GM12878 (cell line): ENCODE results near the gene PLSCR1. TPM values are rescaled to one million over a fixed set of nuclear protein-coding genes. Genes with fewer than 3 reads are reported as not detected.

ENCODE experiments used
- ATAC-seq: fragments of 200-7000 bp; cut with Tn5 transposase; 3 replicates; pipeline ENCODE4 v1.9.1; 2020; ENCODE audit warnings: mild to moderate bottlenecking, moderate library complexity
- BruUV-seq: library from RNA; stranded (reverse); fragments of 400-500 nt; replicated peaks from 2 replicates; lab custom pipeline; 2021; lab: Mats Ljungman, UMichigan
- CTCF ChIA-PET: fragments of 300-600 bp; sonication (Branson Sonifier 250); formaldehyde crosslinking; extraction: SDS; loops from one replicate; lab custom pipeline; 2021; ENCODE audit warnings: inconsistent platforms; lab: Yijun Ruan, JAX
- POLR2A ChIA-PET: fragments of 350-600 bp; formaldehyde crosslinking; extraction: SDS; loops from one replicate; lab custom pipeline; 2021; ENCODE audit warnings: inconsistent platforms; lab: Charles Lee
- RAD21 ChIA-PET: fragments of 300-600 bp; sonication (Branson Sonifier 250); formaldehyde crosslinking; loops from one replicate; lab custom pipeline; 2023; ENCODE audit warnings: antibody characterized with exemption; ENCODE audit not compliant: unreplicated experiment; lab: Charles Lee
- SMC1A ChIA-PET: fragments of 300-600 bp; sonication (Branson Sonifier 250); formaldehyde crosslinking; loops from one replicate; lab custom pipeline; 2023; ENCODE audit not compliant: unreplicated experiment, uncharacterized antibody; lab: Charles Lee
- DNase-seq: peaks from one replicate; pipeline ENCODE4 v3.0.0-alpha.2; 2011; ENCODE audit warnings: low read depth, low spot score
- FAIRE-seq: peaks from 3 replicates; lab custom pipeline; 2011; peaks lifted over from hg19 to GRCh38; lab: Jason Lieb, UNC
- H2AFZ ChIP-seq: 2 replicates; pipeline ENCODE4 v1.6.0; 2011; ENCODE audit warnings: low read depth, low read length, control low read depth; ENCODE audit not compliant: control insufficient read depth
- H3K27ac ChIP-seq: 2 replicates; pipeline ENCODE4 v1.5.1; 2011; ENCODE audit warnings: control low read depth; ENCODE audit not compliant: control insufficient read depth, insufficient read depth
- H3K27me3 ChIP-seq, 2 experiments: replicated peaks in 1 of 2; 2 replicates each; pipeline versions ENCODE4 v1.6.0 to v1.6.1; 2011; ENCODE audit warnings: low read length in 1 of 2; ENCODE audit not compliant: control insufficient read depth in 2 of 2, insufficient read depth in 2 of 2
- H3K36me3 ChIP-seq, 2 experiments: 2 replicates each; pipeline ENCODE4 v1.5.1; 2011; ENCODE audit warnings: low read length in 1 of 2; ENCODE audit not compliant: control insufficient read depth in 2 of 2, insufficient read depth in 2 of 2
- H3K4me1 ChIP-seq: 2 replicates; pipeline ENCODE4 v1.6.1; 2011; ENCODE audit warnings: mild to moderate bottlenecking, low read length, moderate library complexity, mixed read lengths; ENCODE audit not compliant: control insufficient read depth, insufficient read depth
- H3K4me2 ChIP-seq: 2 replicates; pipeline ENCODE4 v1.6.0; 2011; ENCODE audit warnings: control low read depth; ENCODE audit not compliant: control insufficient read depth, insufficient read depth
- H3K4me3 ChIP-seq: fragments of 200-600 bp; sonication (generic); 2 replicates; pipeline ENCODE4 v1.5.1; 2016
- H3K79me2 ChIP-seq: 2 replicates; pipeline ENCODE4 v1.6.0; 2011; ENCODE audit warnings: low read length; ENCODE audit not compliant: control insufficient read depth, insufficient read depth
- H3K9ac ChIP-seq: 2 replicates; pipeline ENCODE4 v1.8.0; 2011; ENCODE audit warnings: low read length, control low read depth, mixed read lengths; ENCODE audit not compliant: control insufficient read depth, insufficient read depth
- H3K9me3 ChIP-seq: replicated peaks from 3 replicates; pipeline ENCODE4 v1.5.1; 2011; ENCODE audit warnings: mild to moderate bottlenecking, low read length; ENCODE audit not compliant: control insufficient read depth, insufficient read depth
- H4K20me1 ChIP-seq: 2 replicates; pipeline ENCODE4 v1.6.0; 2011; ENCODE audit not compliant: control insufficient read depth, insufficient read depth
- CBX3 ChIP-seq: fragments of 200-600 bp; sonication (generic); IDR thresholded peaks from 2 replicates; pipeline ENCODE4 v1.6.1; 2016; ENCODE audit warnings: low read depth, borderline replicate concordance
- CHD1 ChIP-seq: IDR thresholded peaks from 2 replicates; pipeline ENCODE4 v1.6.1; 2012; ENCODE audit warnings: low read depth, low read length, improper control_type of control experiment
- CHD4 ChIP-seq: fragments of 200-600 bp; sonication (generic); IDR thresholded peaks from 2 replicates; pipeline ENCODE4 v1.6.1; 2016; ENCODE audit warnings: mild to moderate bottlenecking
- CREM ChIP-seq: IDR thresholded peaks from 2 replicates; pipeline ENCODE4 v1.6.1; 2014; ENCODE audit warnings: antibody characterized with exemption, low read depth
- KAT2A ChIP-seq: conservative IDR thresholded peaks from 2 replicates; pipeline ENCODE4 v1.6.1; 2011; ENCODE audit warnings: low read depth, low read length; ENCODE audit not compliant: control insufficient read depth
- NBN ChIP-seq: fragments of 450-650 bp; IDR thresholded peaks from 2 replicates; pipeline ENCODE4 v1.6.1; 2016
- NFXL1 ChIP-seq: fragments of 450-650 bp; IDR thresholded peaks from 2 replicates; pipeline ENCODE4 v1.6.1; 2017; ENCODE audit warnings: antibody characterized with exemption, mild to moderate bottlenecking, borderline replicate concordance
- NR2C1 ChIP-seq: fragments of 450-650 bp; IDR thresholded peaks from 2 replicates; pipeline ENCODE4 v1.6.1; 2017; ENCODE audit warnings: antibody characterized with exemption, mild to moderate bottlenecking, moderate library complexity
- PAX5 ChIP-seq: IDR thresholded peaks from 2 replicates; pipeline ENCODE4 v1.6.1; 2011; ENCODE audit warnings: low read depth, low read length, borderline replicate concordance
- RB1 ChIP-seq: fragments of 450-650 bp; formaldehyde crosslinking; IDR thresholded peaks from 2 replicates; pipeline ENCODE4 v1.6.1; 2017; ENCODE audit warnings: mild to moderate bottlenecking, borderline replicate concordance
- SMARCA5 ChIP-seq: fragments of 450-650 bp; IDR thresholded peaks from 2 replicates; pipeline ENCODE4 v1.6.1; 2017; ENCODE audit warnings: mild to moderate bottlenecking
- SREBF2 ChIP-seq: IDR thresholded peaks from 2 replicates; pipeline ENCODE4 v1.6.1; 2012; ENCODE audit warnings: mild to moderate bottlenecking, low read length
- TARDBP ChIP-seq: IDR thresholded peaks from 2 replicates; pipeline ENCODE4 v1.6.1; 2016; ENCODE audit warnings: borderline replicate concordance
- ZNF207 ChIP-seq: fragments of 450-650 bp; IDR thresholded peaks from 2 replicates; pipeline ENCODE4 v1.6.1; 2014; ENCODE audit warnings: antibody characterized with exemption, mild to moderate bottlenecking, borderline replicate concordance
- ZNF217 ChIP-seq: fragments of 450-650 bp; IDR thresholded peaks from 2 replicates; pipeline ENCODE4 v1.6.1; 2017; ENCODE audit warnings: antibody characterized with exemption, mild to moderate bottlenecking
- ZNF384 ChIP-seq: IDR thresholded peaks from 2 replicates; pipeline ENCODE4 v1.6.1; 2012; ENCODE audit warnings: low read depth, mild to moderate bottlenecking, low read length, improper control_type of control experiment, borderline replicate concordance
- in situ Hi-C: fragments of 300-500 bp; cut with MboI; formaldehyde crosslinking; loops from 9 replicates; pipeline ENCODE4 v1.14.3; 2018; ENCODE audit warnings: mixed read lengths
- intact Hi-C: fragments of 100-400 bp; cut with micrococcal nuclease; formaldehyde crosslinking; loops from one replicate; pipeline ENCODE4 v1.14.2; 2022; ENCODE audit not compliant: unreplicated experiment
- polyA plus RNA-seq, 11 experiments: library from polyadenylated mRNA; depleted of rRNA in 4 of 11; unstranded in 6 of 11; stranded (reverse) in 5 of 11; fragments of >200 nt; fragmentation: Nextera tagmentation in 4 of 11; fragmentation: Illumina TruSeq in 1 of 11; extraction: Ambion mirVana in 4 of 11; extraction: Trizol in 1 of 11; gene quantifications; 1 replicate in 1 of 11; 2 replicates in 10 of 11; pipeline versions ENCODE4 v1.2.1 to v1.2.3, GENCODE V29; 2011 to 2016; ENCODE audit warnings: inconsistent platforms in 2 of 11, missing spikeins in 2 of 11, low read depth in 1 of 11
- total RNA-seq, 4 experiments: library from RNA; depleted of rRNA in 3 of 4; stranded (reverse); fragments of >200 nt in 3 of 4; fragmentation: Illumina TruSeq in 1 of 4; extraction: Trizol in 1 of 4; gene quantifications; 2 replicates each; pipeline versions ENCODE4 v1.2.1 to v1.2.3, GENCODE V29; 2013 to 2021
- TF ChIP-seq, protein P1 (sequence below): IDR thresholded peaks from 2 replicates; pipeline ENCODE4 v1.6.1; 2012; ENCODE audit warnings: low read length, inconsistent platforms
- TF ChIP-seq, protein P2 (sequence below): IDR thresholded peaks from 2 replicates; pipeline ENCODE4 v1.6.1; 2011; ENCODE audit warnings: low read depth, mild to moderate bottlenecking, low read length, moderate library complexity, borderline replicate concordance; ENCODE audit errors: extremely low read depth
- TF ChIP-seq, protein P3 (sequence below): fragments of 450-650 bp; IDR thresholded peaks from 2 replicates; pipeline ENCODE4 v1.6.1; 2017; ENCODE audit warnings: antibody characterized with exemption, mild to moderate bottlenecking, moderate library complexity

PLSCR1 gene
- total and polyA plus RNA-seq, 10 of the 15 experiments (the other 5 are each of a cell fraction or from before 2014, with no cell fraction given) = 35.4 to 77.8 (median 41.1) TPM

DNA sequence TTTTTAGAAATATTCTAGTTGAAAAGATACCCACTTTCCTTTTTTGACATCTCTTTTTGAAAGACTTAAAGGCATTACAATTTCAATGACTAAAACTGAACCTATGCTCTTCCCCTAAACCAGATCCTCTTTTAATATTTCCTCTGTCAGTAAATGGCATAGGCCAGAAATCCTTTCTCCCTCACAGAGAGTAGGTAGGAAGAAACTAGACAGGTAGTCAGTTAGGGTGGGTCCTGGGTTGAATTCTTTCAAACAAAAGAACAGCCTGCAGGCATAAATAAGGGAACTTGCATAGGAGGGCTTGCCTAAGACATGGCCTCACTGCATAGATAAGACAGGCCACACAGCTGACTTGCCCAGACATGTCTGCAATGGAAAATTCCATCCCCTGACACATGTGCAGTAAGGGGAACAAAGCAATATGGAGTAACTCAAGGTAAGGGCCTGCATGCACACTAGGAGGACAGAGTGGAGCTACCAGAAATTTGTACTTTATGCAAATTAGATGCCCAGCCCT lies 37.6 kb upstream of the PLSCR1 start:
- H4K20me1 ChIP-seq = no peaks in the 10 kb centered on the region
- no TSS peak for BruUV-seq
- intact Hi-C loops = no loop called here
- H3K4me2 ChIP-seq = no peak overlapping the region
- no peak overlapping the region for H3K27ac ChIP-seq
- peak overlapping the region; percentile 35; the same call in 1 of the 2 replicates for H2AFZ ChIP-seq
- no peaks in the 10 kb centered on the region for H3K27me3 ChIP-seq
- TF ChIP-seq RB1 (no peak), SMARCA5 (no peak), TARDBP (no peak), NFXL1 (no peak), KAT2A (no peak), NR2C1 (no peak), CHD1 (no peak), SREBF2 (no peak), CHD4 (no peak), NBN (no peak), ZNF207 (no peak), CREM (no peak), PAX5 (no peak), ZNF384 (no peak), ZNF217 (no peak), CBX3 (no peak)
- TF ChIP-seq, protein P1, sequence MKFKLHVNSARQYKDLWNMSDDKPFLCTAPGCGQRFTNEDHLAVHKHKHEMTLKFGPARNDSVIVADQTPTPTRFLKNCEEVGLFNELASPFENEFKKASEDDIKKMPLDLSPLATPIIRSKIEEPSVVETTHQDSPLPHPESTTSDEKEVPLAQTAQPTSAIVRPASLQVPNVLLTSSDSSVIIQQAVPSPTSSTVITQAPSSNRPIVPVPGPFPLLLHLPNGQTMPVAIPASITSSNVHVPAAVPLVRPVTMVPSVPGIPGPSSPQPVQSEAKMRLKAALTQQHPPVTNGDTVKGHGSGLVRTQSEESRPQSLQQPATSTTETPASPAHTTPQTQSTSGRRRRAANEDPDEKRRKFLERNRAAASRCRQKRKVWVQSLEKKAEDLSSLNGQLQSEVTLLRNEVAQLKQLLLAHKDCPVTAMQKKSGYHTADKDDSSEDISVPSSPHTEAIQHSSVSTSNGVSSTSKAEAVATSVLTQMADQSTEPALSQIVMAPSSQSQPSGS = no peak
- TF ChIP-seq, protein P2, sequence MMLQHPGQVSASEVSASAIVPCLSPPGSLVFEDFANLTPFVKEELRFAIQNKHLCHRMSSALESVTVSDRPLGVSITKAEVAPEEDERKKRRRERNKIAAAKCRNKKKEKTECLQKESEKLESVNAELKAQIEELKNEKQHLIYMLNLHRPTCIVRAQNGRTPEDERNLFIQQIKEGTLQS = no peak
- TF ChIP-seq, protein P3, sequence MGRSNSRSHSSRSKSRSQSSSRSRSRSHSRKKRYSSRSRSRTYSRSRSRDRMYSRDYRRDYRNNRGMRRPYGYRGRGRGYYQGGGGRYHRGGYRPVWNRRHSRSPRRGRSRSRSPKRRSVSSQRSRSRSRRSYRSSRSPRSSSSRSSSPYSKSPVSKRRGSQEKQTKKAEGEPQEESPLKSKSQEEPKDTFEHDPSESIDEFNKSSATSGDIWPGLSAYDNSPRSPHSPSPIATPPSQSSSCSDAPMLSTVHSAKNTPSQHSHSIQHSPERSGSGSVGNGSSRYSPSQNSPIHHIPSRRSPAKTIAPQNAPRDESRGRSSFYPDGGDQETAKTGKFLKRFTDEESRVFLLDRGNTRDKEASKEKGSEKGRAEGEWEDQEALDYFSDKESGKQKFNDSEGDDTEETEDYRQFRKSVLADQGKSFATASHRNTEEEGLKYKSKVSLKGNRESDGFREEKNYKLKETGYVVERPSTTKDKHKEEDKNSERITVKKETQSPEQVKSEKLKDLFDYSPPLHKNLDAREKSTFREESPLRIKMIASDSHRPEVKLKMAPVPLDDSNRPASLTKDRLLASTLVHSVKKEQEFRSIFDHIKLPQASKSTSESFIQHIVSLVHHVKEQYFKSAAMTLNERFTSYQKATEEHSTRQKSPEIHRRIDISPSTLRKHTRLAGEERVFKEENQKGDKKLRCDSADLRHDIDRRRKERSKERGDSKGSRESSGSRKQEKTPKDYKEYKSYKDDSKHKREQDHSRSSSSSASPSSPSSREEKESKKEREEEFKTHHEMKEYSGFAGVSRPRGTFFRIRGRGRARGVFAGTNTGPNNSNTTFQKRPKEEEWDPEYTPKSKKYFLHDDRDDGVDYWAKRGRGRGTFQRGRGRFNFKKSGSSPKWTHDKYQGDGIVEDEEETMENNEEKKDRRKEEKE = no peak
- in situ Hi-C loops = loop anchor here (25.0 kb wide), 1 partner anchor 520 kb away; no protein-coding TSS in a partner anchor
- no peaks in the 10 kb centered on the region for H3K4me1 ChIP-seq
- CTCF ChIA-PET = interaction anchor here (0.8 to 1.9 kb wide), 4 partner anchors 8 to 392 kb away, joined by 3 to 13 read pairs (median 5); no protein-coding TSS in a partner anchor
- POLR2A ChIA-PET = no interaction called here
- H3K79me2 ChIP-seq = no peaks in the 10 kb centered on the region
- H3K9me3 ChIP-seq = no peaks in the 10 kb centered on the region; the same call in 1 of the 3 replicates
- DNase-seq (no peak), ATAC-seq (no peak; the same call in 2 of the 3 replicates), FAIRE-seq (no peak)
- SMC1A ChIA-PET = interaction anchor here (0.5 to 1.7 kb wide), 4 partner anchors 12 to 134 kb away, joined by 3 to 4 read pairs (median 3); no protein-coding TSS in a partner anchor
- H3K36me3 ChIP-seq = no peaks in the 10 kb centered on the region
- no peak overlapping the region for H3K9ac ChIP-seq
- RAD21 ChIA-PET = no interaction called here
- H3K4me3 ChIP-seq = no peak overlapping the region
